RWPE2 (cell line): ENCODE results near the gene KRT4.

Source experiments
- ATAC-seq: fragments of 200-7000 bp; cut with Tn5 transposase; 3 replicates; pipeline ENCODE4 v1.9.1; 2021; ENCODE audit warnings: low read depth
- DNase-seq: peaks from one replicate; pipeline ENCODE4 v3.0.0-alpha.2; 2020; ENCODE audit warnings: low spot score
- H3K27ac ChIP-seq: fragments of 450-650 bp; 2 replicates; pipeline ENCODE4 v1.5.1; 2017; ENCODE audit warnings: mild to moderate bottlenecking; ENCODE audit not compliant: poor library complexity, severe bottlenecking
- H3K27me3 ChIP-seq: fragments of 250-450 bp; sonication (Bioruptor Pico); 2 replicates; pipeline ENCODE4 v1.5.1; 2021; ENCODE audit warnings: mild to moderate bottlenecking, moderate library complexity; ENCODE audit not compliant: insufficient read depth, poor library complexity, severe bottlenecking
- H3K36me3 ChIP-seq: fragments of 250-450 bp; sonication (Bioruptor Pico); 2 replicates; pipeline ENCODE4 v1.5.1; 2020; ENCODE audit warnings: low read depth, mild to moderate bottlenecking, moderate library complexity
- H3K4me1 ChIP-seq: fragments of 250-450 bp; sonication (Bioruptor Pico); 2 replicates; pipeline ENCODE4 v1.5.1; 2021; ENCODE audit warnings: mild to moderate bottlenecking, moderate library complexity; ENCODE audit not compliant: insufficient read depth, poor library complexity, severe bottlenecking
- H3K4me3 ChIP-seq: fragments of 250-450 bp; sonication (Bioruptor Pico); 2 replicates; pipeline ENCODE4 v1.5.1; 2021; ENCODE audit warnings: mild to moderate bottlenecking, moderate library complexity; ENCODE audit not compliant: severe bottlenecking
- H3K9me3 ChIP-seq: fragments of 250-450 bp; sonication (Bioruptor Pico); 2 replicates; pipeline ENCODE4 v1.5.1; 2021; ENCODE audit warnings: mild to moderate bottlenecking, moderate library complexity; ENCODE audit not compliant: severe bottlenecking
- TF ChIP-seq, protein P1 (sequence below): fragments of 450-650 bp; IDR thresholded peaks from one replicate; pipeline ENCODE4 v1.5.1; 2017; ENCODE audit warnings: mild to moderate bottlenecking, moderate library complexity; ENCODE audit not compliant: poor library complexity, severe bottlenecking

Gene KRT4

DNA sequence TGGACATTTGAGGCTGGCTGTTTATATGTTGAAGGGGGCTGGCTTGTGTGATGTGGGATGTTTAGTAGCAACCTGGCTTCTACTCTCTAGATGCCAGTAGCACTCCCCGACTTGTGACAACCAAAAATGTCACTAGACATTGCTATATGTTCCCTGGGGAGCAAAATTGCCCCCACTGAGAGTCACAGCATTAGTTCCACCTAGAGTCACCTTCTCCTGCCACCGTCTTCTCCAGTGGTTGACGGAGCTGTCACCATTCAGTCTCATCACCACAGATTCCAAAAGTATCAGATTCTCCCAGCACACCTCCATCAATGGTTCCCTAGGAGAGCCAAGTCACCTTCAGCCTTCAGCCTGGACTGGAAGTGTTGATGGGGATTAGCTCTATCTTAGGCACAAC, 29.0 kb downstream of the KRT4 start:
- Histone ChIP-seq H3K9me3 (no peaks in the 10 kb centered on the region), H3K4me3 (no peak overlapping the region), H3K4me1 (no peaks in the 10 kb centered on the region), H3K36me3 (no peaks in the 10 kb centered on the region), H3K27ac (no peak overlapping the region), H3K27me3 (no peaks in the 10 kb centered on the region)
- no peak for DNase-seq
- ATAC-seq, result no peak
- TF ChIP-seq, protein P1, sequence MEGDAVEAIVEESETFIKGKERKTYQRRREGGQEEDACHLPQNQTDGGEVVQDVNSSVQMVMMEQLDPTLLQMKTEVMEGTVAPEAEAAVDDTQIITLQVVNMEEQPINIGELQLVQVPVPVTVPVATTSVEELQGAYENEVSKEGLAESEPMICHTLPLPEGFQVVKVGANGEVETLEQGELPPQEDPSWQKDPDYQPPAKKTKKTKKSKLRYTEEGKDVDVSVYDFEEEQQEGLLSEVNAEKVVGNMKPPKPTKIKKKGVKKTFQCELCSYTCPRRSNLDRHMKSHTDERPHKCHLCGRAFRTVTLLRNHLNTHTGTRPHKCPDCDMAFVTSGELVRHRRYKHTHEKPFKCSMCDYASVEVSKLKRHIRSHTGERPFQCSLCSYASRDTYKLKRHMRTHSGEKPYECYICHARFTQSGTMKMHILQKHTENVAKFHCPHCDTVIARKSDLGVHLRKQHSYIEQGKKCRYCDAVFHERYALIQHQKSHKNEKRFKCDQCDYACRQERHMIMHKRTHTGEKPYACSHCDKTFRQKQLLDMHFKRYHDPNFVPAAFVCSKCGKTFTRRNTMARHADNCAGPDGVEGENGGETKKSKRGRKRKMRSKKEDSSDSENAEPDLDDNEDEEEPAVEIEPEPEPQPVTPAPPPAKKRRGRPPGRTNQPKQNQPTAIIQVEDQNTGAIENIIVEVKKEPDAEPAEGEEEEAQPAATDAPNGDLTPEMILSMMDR, result no peak

DNA sequence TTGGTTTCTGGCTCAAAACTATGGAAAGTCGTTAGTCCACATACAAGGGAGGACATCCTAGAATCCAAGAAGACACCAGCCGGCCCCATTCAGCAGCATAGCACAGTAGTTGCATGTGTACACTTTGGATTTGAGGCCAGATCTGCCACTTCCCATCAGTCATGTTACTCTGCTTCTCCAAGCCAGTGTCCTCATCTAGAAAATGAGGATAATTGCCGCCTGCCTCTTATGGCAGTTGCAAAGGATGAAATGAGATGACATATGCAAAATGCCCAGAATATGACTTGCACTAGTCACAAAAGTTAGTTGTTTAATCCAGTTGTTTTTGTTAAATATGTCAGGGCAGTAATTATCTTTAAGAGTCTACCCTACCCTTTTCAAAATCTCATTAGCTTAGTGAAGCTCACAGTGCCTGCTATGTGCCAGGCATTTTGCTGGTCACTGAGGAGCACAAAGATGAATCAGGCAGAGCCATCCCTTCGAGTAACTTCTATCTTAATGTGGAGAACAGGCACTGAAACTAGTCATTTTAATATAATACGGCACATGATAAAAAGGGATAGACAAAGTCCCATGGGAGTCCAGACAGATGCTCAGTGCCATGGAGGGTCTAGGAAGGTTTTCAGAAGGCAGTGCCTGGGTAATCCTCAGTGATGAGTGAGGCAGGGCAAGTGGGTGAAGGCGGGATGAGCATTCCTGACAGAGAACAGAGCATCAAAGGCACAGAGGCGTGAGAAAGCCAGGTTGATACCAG, 30.2 kb downstream of the KRT4 start:
- Histone ChIP-seq H3K9me3 (no peaks in the 10 kb centered on the region), H3K27me3 (no peaks in the 10 kb centered on the region), H3K4me3 (no peak overlapping the region), H3K27ac (no peak overlapping the region), H3K4me1 (no peaks in the 10 kb centered on the region), H3K36me3 (no peaks in the 10 kb centered on the region)
- ATAC-seq (no peak), DNase-seq (no peak)
- TF ChIP-seq, protein P1, result no peak

DNA sequence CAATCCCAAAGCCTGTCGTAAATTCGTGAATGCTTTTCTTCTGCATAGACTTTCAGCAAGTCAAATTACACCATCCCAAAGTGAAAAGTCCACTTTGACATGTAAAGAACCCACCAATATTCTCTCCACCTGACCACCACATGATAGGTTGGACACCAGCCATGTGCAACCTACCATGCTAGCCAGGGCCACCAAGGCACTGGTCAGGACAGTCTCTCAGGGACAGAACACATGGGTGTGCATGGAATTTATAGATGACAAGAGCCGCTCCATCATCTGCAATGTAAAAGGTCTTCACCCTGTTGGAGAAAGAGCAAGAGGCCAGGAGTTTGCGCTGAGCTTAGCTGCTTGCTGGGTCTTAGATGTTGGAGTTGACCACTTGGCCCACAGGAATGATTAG, 31.4 kb downstream of the KRT4 start:
- Histone ChIP-seq H3K9me3 (no peaks in the 10 kb centered on the region), H3K36me3 (no peaks in the 10 kb centered on the region), H3K4me1 (no peaks in the 10 kb centered on the region), H3K4me3 (no peak overlapping the region), H3K27ac (no peak overlapping the region), H3K27me3 (no peaks in the 10 kb centered on the region)
- DNase-seq (no peak), ATAC-seq (no peak)
- TF ChIP-seq, protein P1, result no peak

DNA sequence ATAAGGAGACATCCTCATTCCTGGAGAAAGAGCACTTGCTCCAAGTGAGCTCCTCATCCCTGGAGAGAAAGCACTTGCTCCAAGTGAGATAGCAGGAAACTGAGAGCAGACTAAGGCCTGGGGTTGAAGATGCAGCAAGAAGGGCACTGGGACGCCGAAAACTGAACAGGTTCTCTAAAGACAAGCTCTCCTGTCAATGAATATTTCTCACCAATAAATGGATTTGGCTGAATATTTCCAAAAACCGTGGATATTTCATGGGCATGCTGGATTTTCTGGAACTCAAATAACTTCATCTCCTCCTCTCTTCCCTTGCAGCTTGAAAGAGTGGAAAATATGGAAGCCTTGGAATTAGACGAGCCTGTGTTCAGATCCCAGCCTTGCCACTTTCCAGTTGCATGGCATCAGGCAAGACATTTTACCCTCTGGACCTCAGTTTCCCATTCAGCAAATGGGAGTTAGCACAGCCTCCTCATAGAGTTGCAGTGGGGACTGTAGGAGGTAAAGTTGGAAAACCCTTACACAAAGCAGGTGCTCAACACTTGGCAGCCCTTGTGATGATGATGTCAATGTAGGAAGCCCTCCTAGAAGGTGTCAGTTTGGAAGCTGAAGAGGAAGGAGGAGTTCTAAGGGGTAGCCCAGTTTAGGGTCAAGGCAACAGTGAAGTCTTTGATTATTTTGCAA, 32.4 kb downstream of the KRT4 start:
- DNase-seq (no peak), ATAC-seq (no peak)
- Histone ChIP-seq H3K36me3 (no peaks in the 10 kb centered on the region), H3K4me1 (no peaks in the 10 kb centered on the region), H3K27ac (no peak overlapping the region), H3K9me3 (no peaks in the 10 kb centered on the region), H3K4me3 (no peak overlapping the region), H3K27me3 (no peaks in the 10 kb centered on the region)
- TF ChIP-seq, protein P1, result no peak

DNA sequence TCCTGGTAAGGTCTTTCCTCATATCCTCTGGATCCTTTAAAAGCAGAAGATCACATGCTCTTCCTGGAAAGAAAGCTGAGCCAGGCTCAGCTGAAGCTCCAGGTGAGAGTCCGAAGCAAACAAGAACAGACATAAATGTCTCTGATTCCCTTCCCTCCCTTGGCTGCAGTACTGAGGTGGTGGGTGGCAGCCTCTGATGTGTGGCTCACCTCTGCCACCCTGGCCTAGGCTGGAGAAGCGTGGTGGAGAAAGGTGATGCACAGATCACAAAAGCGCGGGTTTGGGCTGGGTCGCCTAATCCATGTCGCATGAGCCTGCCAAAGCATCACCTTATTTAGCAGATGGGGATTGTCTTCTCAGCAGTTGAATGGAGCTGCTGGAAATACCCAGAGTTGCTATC, 34.0 kb downstream of the KRT4 start:
- Histone ChIP-seq H3K36me3 (no peaks in the 10 kb centered on the region), H3K9me3 (no peaks in the 10 kb centered on the region), H3K4me1 (no peaks in the 10 kb centered on the region), H3K27me3 (no peaks in the 10 kb centered on the region), H3K4me3 (no peak overlapping the region), H3K27ac (no peak overlapping the region)
- ATAC-seq (no peak), DNase-seq (no peak)
- TF ChIP-seq, protein P1, result no peak
